ENCODE measurements around the gene SLC7A14. TPM values are rescaled to one million over a fixed set of nuclear protein-coding genes. Genes with fewer than 3 reads are reported as not detected.
A peak's percentile ranks its signal among the peaks of the same experiment; 100 is the strongest.

The SLC7A14 gene
- total RNA-seq, 1 experiment from 2014 or later = not detected

DNA sequence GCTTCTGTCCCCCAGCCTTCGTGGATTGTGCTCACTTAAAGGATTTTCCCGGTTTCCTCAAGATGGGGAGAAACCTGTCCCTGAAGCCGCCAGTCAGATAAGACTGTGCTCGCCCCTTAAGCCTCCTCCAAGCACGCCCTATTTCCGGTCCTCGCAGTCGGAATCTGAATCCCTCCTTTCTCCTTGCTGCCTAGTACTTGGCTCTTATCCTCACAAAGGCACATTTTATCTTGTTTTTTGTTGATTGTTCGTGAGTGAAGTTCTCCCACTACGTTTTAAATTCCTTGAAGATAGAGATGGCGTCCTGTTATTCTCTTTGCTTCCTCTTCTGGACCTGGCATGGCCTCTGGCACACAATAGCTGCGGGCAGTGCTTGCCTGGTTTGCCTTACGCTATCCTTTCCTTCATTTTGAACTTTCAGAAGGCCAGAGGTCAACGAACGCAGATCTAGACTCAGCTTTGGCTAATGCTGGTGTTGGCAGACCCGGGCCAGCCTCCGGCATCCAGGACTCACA, 165.5 kb downstream of the SLC7A14 start:
- BruUV-seq (replicated peaks) = no TSS peak
- Mint-ChIP-seq H3K9me3 (ENCODE audit: low read depth, unreplicated experiment) (no peaks in the 10 kb centered on the region), H3K27me3 (ENCODE audit: unreplicated experiment) (no peaks in the 10 kb centered on the region), H3K27ac (ENCODE audit: unreplicated experiment) (no peak overlapping the region), H3K4me3 (ENCODE audit: low read depth, unreplicated experiment) (no peak overlapping the region), H3K36me3 (ENCODE audit: insufficient read depth, unreplicated experiment) (peaks cover 11% of the 10 kb centered on the region), H3K4me1 (ENCODE audit: low read depth, unreplicated experiment) (peaks cover 8% of the 10 kb centered on the region)
- intact Hi-C loops (cut with micrococcal nuclease; ENCODE audit: unreplicated experiment) = no loop called here
- CTCF ChIA-PET = no interaction called here
- no peak for DNase-seq
- TF ChIP-seq, protein P1, sequence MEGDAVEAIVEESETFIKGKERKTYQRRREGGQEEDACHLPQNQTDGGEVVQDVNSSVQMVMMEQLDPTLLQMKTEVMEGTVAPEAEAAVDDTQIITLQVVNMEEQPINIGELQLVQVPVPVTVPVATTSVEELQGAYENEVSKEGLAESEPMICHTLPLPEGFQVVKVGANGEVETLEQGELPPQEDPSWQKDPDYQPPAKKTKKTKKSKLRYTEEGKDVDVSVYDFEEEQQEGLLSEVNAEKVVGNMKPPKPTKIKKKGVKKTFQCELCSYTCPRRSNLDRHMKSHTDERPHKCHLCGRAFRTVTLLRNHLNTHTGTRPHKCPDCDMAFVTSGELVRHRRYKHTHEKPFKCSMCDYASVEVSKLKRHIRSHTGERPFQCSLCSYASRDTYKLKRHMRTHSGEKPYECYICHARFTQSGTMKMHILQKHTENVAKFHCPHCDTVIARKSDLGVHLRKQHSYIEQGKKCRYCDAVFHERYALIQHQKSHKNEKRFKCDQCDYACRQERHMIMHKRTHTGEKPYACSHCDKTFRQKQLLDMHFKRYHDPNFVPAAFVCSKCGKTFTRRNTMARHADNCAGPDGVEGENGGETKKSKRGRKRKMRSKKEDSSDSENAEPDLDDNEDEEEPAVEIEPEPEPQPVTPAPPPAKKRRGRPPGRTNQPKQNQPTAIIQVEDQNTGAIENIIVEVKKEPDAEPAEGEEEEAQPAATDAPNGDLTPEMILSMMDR (IDR thresholded peaks at IDR 0.05; ENCODE audit: unreplicated experiment) = no peak

DNA sequence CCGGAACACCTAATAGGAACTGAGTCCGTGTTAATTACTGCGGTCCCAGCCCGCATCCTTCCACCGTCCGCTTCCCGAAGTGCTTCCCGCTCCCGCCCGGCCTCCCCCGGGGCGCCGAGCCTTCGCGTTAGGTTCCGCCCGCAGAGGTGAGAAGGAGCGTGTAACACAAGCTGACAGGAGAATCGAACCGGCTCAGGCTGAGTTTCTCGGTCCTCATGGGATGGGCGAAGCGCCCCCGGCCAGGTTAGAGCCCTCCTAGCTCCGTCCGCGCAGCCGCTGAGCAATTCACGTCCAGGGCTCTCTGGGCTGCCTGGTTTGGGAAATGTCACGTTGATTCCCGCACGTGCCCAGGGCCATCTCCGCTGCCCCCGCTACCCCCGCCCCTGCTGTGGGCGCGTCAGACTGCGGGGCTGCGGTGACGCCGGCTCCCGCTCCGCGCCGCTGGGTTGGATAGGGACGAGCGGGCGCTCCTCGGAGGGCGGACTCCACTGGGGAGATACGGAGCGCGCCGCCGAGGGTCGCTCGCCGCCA, 166.3 kb downstream of the SLC7A14 start:
- intact Hi-C loops (cut with micrococcal nuclease; ENCODE audit: unreplicated experiment) = loop anchor here (10.0 kb wide), 1 partner anchor 655 kb away; the partner anchor contains the start of genes ACTRT3 and TERC

DNA sequence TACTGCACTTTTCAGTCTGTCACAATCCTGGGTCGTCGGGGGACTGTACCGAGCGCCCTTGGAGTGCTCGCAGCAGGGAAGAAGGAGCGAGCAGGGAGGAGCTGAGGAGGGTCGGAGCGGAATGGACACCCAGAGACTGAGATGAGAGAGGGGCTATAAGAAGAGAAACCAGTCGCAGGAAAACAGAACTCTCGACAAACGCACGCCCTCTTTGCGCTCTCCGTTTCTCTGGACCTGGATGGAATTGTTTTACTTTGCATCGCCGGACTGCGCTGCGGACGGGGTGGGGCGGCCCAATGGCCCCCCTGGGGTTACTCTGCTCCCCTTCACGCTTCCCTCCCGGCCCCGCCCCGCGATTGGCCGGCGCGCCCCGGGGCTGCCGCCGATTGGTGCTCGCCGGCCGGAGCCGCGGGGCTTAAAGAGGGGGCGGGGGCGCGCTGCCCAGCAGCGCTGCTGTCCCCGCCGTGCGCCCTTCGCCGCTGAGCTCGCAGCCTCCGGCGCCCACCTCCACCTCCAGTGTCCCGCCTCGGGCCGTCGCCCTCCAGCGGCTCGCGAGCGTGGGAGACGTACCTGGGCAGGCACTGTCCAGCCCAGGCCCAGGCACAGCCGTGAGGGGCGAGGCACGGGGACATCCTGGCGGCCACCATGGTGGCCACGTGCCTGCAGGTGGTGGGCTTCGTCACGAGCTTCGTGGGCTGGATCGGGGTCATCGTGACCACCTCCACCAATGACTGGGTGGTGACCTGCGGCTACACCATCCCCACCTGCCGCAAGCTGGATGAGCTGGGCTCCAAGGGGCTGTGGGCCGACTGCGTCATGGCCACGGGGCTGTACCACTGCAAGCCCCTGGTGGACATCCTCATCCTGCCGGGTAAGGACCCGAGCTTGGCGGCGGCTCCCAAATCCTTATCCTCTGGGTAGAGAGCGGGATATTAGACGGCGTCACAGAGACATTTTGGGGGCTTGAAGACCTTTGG, 167.2 kb downstream of the SLC7A14 start, which contains the start of gene CLDN11:
CLDN11 (plus strand) TSS at position 447 of the 977 bp plus-strand sequence; CDS start at position 646, 199 bp downstream.
- CTCF ChIA-PET = interaction anchor here (0.5 to 10.5 kb wide), 5 partner anchors 9 to 435 kb away, joined by 3 to 168 read pairs (median 4); no protein-coding TSS in a partner anchor

More for the DNA sequence above, 166.3 kb downstream of the SLC7A14 start:
- H3K4me1 Mint-ChIP-seq (ENCODE audit: low read depth, unreplicated experiment) = peaks cover 8% of the 10 kb centered on the region
- no peaks in the 10 kb centered on the region for H3K9me3 Mint-ChIP-seq (ENCODE audit: low read depth, unreplicated experiment)
- CTCF ChIA-PET = interaction anchor here (0.6 to 10.5 kb wide), 2 partner anchors 26 to 392 kb away, joined by 6 to 168 read pairs; no protein-coding TSS in a partner anchor
- H3K4me3 Mint-ChIP-seq (ENCODE audit: low read depth, unreplicated experiment) = no peak overlapping the region
- no peak overlapping the region for H3K27ac Mint-ChIP-seq (ENCODE audit: unreplicated experiment)
- peaks cover 11% of the 10 kb centered on the region for H3K36me3 Mint-ChIP-seq (ENCODE audit: insufficient read depth, unreplicated experiment)
- TF ChIP-seq, protein P1 (IDR thresholded peaks at IDR 0.05; ENCODE audit: unreplicated experiment) = no peak
- BruUV-seq (replicated peaks) = no TSS peak
- H3K27me3 Mint-ChIP-seq (ENCODE audit: unreplicated experiment) = no peaks in the 10 kb centered on the region
- DNase-seq = no peak

More for the DNA sequence above, 167.2 kb downstream of the SLC7A14 start, which contains the start of gene CLDN11:
- intact Hi-C loops (cut with micrococcal nuclease; ENCODE audit: unreplicated experiment) = loop anchor here (10.0 kb wide), 1 partner anchor 654 kb away; the partner anchor contains the start of genes ACTRT3 and TERC
- BruUV-seq (replicated peaks) = no TSS peak
- Mint-ChIP-seq H3K36me3 (ENCODE audit: insufficient read depth, unreplicated experiment) (peaks cover 11% of the 10 kb centered on the region), H3K27me3 (ENCODE audit: unreplicated experiment) (no peaks in the 10 kb centered on the region), H3K4me1 (ENCODE audit: low read depth, unreplicated experiment) (peaks cover 8% of the 10 kb centered on the region), H3K4me3 (ENCODE audit: low read depth, unreplicated experiment) (peak within 1 kb of the TSS; percentile 85), H3K9me3 (ENCODE audit: low read depth, unreplicated experiment) (no peaks in the 10 kb centered on the region), H3K27ac (ENCODE audit: unreplicated experiment) (peak within 1 kb of the TSS; percentile 38)
- TF ChIP-seq, protein P1 (IDR thresholded peaks at IDR 0.05; ENCODE audit: unreplicated experiment) = peak; percentile 16
- DNase-seq = peak; percentile 68
